Body of pancreas (tissue), 4 donors: ENCODE results near the gene CAMK2A. TPM values are rescaled to one million over a fixed set of nuclear protein-coding genes. Genes with fewer than 3 reads are reported as not detected.

Experiments used
- ATAC-seq: fragments of 150-250 bp; one replicate; pipeline ENCODE4 v1.9.1; 2016
- DNase-seq, 4 donors: peaks; one replicate each; pipeline ENCODE4 v3.0.0-alpha.2; 2019
- H3K27ac ChIP-seq, 4 donors: fragments of 200-600 bp; sonication (generic); 1 replicate in 3 of 4; 2 replicates in 1 of 4; pipeline versions ENCODE4 v1.5.1 to v1.6.1; 2016 to 2019; ENCODE audit warnings: mild to moderate bottlenecking in 1 of 4, mixed read lengths in 1 of 4, moderate library complexity in 1 of 4
- H3K27me3 ChIP-seq, 2 donors: fragments of 200-600 bp; sonication (generic); one replicate each; pipeline ENCODE4 v1.6.0; 2016; ENCODE audit warnings: mild to moderate bottlenecking in 1 of 2
- H3K36me3 ChIP-seq, 2 donors: fragments of 200-600 bp; sonication (generic); replicated peaks in 1 of 2; 2 replicates each; pipeline ENCODE4 v1.5.1; 2016; ENCODE audit warnings: low read depth in 2 of 2; ENCODE audit not compliant: insufficient read depth in 1 of 2
- H3K4me1 ChIP-seq: fragments of 200-600 bp; sonication (generic); one replicate; pipeline ENCODE4 v1.6.0; 2016
- H3K4me3 ChIP-seq, 2 donors: fragments of 200-600 bp; sonication (generic); 1 replicate in 1 of 2; 2 replicates in 1 of 2; pipeline ENCODE4 v1.5.1; 2016 to 2019
- H3K9me3 ChIP-seq, 3 donors: fragments of 200-600 bp; sonication (generic); 1 replicate in 2 of 3; 2 replicates in 1 of 3; pipeline ENCODE4 v1.5.1; 2016
- POLR2A ChIP-seq, 3 donors: fragments of 450-650 bp; IDR thresholded peaks; one replicate each; pipeline ENCODE4 v1.6.1; 2016; ENCODE audit warnings: antibody characterized with exemption in 3 of 3, mild to moderate bottlenecking in 2 of 3
- WGBS, 2 donors: methylation state at CpG; one replicate each; pipeline ENCODE4 v1.1.5; 2017; 5-methylcytosine and 5-hydroxymethylcytosine counted together
- intact Hi-C: fragments of 100-400 bp; cut with DNase I; formaldehyde crosslinking; loops from one replicate; pipeline ENCODE4 v1.15.1; 2023
- total RNA-seq, 2 donors: library from RNA; depleted of rRNA; stranded (reverse); fragments of >200 nt; gene quantifications; one replicate each; pipeline ENCODE4 v1.1.0, GENCODE V29; 2016
- TF ChIP-seq, protein P1 (sequence below), 7 experiments: fragments of 450-650 bp in 4 of 7; fragments of 200-600 bp in 3 of 7; sonication (generic) in 3 of 7; IDR thresholded peaks; one replicate each; pipeline ENCODE4 v1.5.1; 2016 to 2019; ENCODE audit warnings: antibody characterized with exemption in 7 of 7

Gene CAMK2A
- total RNA-seq, 2 donors from 2014 or later, result 0.26 TPM; not detected in 1

- Histone ChIP-seq H3K4me1 (peaks cover 7% of the 10 kb centered on the region), H3K9me3 (no peaks in the 10 kb centered on the region), H3K27me3 (no peaks in the 10 kb centered on the region), H3K27ac (no peak overlapping the region), H3K4me3 (no peak overlapping the region), H3K36me3 (no peaks in the 10 kb centered on the region)
- DNase-seq (no peak), ATAC-seq (no peak)
- no peak for TF ChIP-seq POLR2A (IDR thresholded peaks at IDR 0.05)
- TF ChIP-seq, protein P1, sequence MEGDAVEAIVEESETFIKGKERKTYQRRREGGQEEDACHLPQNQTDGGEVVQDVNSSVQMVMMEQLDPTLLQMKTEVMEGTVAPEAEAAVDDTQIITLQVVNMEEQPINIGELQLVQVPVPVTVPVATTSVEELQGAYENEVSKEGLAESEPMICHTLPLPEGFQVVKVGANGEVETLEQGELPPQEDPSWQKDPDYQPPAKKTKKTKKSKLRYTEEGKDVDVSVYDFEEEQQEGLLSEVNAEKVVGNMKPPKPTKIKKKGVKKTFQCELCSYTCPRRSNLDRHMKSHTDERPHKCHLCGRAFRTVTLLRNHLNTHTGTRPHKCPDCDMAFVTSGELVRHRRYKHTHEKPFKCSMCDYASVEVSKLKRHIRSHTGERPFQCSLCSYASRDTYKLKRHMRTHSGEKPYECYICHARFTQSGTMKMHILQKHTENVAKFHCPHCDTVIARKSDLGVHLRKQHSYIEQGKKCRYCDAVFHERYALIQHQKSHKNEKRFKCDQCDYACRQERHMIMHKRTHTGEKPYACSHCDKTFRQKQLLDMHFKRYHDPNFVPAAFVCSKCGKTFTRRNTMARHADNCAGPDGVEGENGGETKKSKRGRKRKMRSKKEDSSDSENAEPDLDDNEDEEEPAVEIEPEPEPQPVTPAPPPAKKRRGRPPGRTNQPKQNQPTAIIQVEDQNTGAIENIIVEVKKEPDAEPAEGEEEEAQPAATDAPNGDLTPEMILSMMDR (IDR thresholded peaks at IDR 0.05), result no peak
- WGBS, 2 donors, result 87 to 91% methylated on average over 1 of the region's 1 CpG
- intact Hi-C loops, result no loop called here
Observed at GRCh38 chr5:150321784-150322183, 32.2 kb upstream of the CAMK2A start.

DNA sequence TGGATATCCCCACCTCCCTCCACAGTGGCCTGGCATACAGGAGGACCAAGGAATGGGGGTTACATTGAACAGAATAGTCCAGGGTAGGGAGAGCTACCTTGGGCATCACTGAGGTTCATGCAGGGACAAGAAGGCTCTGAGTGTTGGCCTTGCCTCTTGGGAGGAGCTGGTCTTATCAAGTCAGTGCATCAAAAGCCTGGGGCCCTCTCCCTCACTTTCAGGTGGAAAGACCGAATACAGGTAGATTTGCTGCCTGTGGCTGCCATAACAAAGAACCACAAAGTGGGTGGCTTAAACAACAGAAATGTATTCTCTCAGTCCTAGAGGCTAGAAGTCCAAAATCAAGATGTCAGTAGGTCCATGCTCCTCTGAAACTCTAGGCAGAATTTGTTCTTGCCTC lies 31.6 kb upstream of the CAMK2A start:
- Histone ChIP-seq H3K27me3 (no peaks in the 10 kb centered on the region), H3K27ac (no peak overlapping the region), H3K9me3 (no peaks in the 10 kb centered on the region), H3K4me1 (peaks cover 7% of the 10 kb centered on the region), H3K4me3 (no peak overlapping the region), H3K36me3 (no peaks in the 10 kb centered on the region)
- TF ChIP-seq POLR2A (IDR thresholded peaks at IDR 0.05), result no peak
- TF ChIP-seq, protein P1 (IDR thresholded peaks at IDR 0.05), result no peak
- no peak for ATAC-seq
- intact Hi-C loops, result no loop called here
- DNase-seq, result no peak
- WGBS, 2 donors, result 78 to 100% methylated on average over 1 of the region's 1 CpG

- DNase-seq (peak; percentile 31 to 73 (median 64)), ATAC-seq (peak; percentile 81)
- intact Hi-C loops, result no loop called here
- H3K4me3 ChIP-seq, result no peak overlapping the region
- no peaks in the 10 kb centered on the region for H3K27me3 ChIP-seq
- no peak overlapping the region for H3K27ac ChIP-seq
- no peaks in the 10 kb centered on the region for H3K36me3 ChIP-seq
- TF ChIP-seq, protein P1 (IDR thresholded peaks at IDR 0.05), result no peak
- no peak for TF ChIP-seq POLR2A (IDR thresholded peaks at IDR 0.05)
- 56 to 63% methylated on average over 2 of the region's 2 CpGs for WGBS, 2 donors
- no peaks in the 10 kb centered on the region for H3K9me3 ChIP-seq
- H3K4me1 ChIP-seq, result peaks cover 7% of the 10 kb centered on the region
Observed at GRCh38 chr5:150320044-150320613, 30.6 kb upstream of the CAMK2A start.

DNA sequence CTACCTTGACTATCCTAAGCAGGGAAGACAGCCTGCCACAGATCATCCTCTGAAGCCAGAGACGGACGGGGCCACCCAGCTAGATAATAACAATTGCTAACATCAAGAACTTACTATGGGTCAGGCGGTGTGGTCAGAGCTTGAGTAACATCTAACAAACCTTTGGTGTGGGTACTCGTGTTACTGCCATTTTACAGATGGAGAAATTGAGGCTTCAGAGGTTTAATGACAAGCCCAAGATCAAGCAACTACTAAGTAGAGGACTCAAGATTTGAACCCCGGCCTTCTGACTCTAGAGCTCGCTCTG lies 29.9 kb upstream of the CAMK2A start:
- Histone ChIP-seq H3K27ac (no peak overlapping the region), H3K9me3 (no peaks in the 10 kb centered on the region), H3K4me3 (no peak overlapping the region), H3K27me3 (no peaks in the 10 kb centered on the region), H3K36me3 (no peaks in the 10 kb centered on the region), H3K4me1 (peaks cover 7% of the 10 kb centered on the region)
- WGBS, 2 donors, result 92 to 93% methylated on average over 6 of the region's 6 CpGs
- intact Hi-C loops, result no loop called here
- DNase-seq (no peak), ATAC-seq (no peak)
- TF ChIP-seq, protein P1 (IDR thresholded peaks at IDR 0.05), result no peak
- TF ChIP-seq POLR2A (IDR thresholded peaks at IDR 0.05), result no peak
